OCI-LY3 (cell line): ENCODE data around the gene CCDC85B.

ENCODE experiments used
- H2AFZ ChIP-seq: fragments of 200-600, 300-600 bp; shearing (Covaris generic); 2 replicates; pipeline ENCODE4 v1.6.0; 2014; ENCODE audit warnings: antibody characterized with exemption, low read depth, low read length
- H3K27ac ChIP-seq: fragments of 200-600, 300-600 bp; sonication (generic); 2 replicates; pipeline ENCODE4 v1.5.1; 2014; ENCODE audit warnings: mild to moderate bottlenecking, low read length, moderate library complexity, mixed read lengths
- H3K27me3 ChIP-seq: fragments of 200-600, 300-600 bp; sonication (generic); 2 replicates; pipeline ENCODE4 v1.6.1; 2014; ENCODE audit warnings: low read depth, low read length, mixed read lengths
- H3K36me3 ChIP-seq: fragments of 200-600, 300-600 bp; sonication (generic); replicated peaks from 2 replicates; pipeline ENCODE3; 2014; ENCODE audit warnings: low read depth, low read length, mixed read lengths
- H3K4me1 ChIP-seq: fragments of 300-600, 200-600 bp; sonication (generic); 2 replicates; pipeline ENCODE4 v1.6.1; 2014; ENCODE audit warnings: low read length, mixed read lengths
- H3K4me2 ChIP-seq: fragments of 200-600, 300-600 bp; sonication (generic); 2 replicates; pipeline ENCODE4 v1.6.1; 2014; ENCODE audit warnings: low read length, mixed read lengths
- H3K4me3 ChIP-seq: fragments of 300-600, 200-600 bp; sonication (generic); 2 replicates; pipeline ENCODE4 v1.5.1; 2014; ENCODE audit warnings: antibody characterized with exemption, mild to moderate bottlenecking, low read length, moderate library complexity
- H3K79me2 ChIP-seq: fragments of 300-600, 200-600 bp; shearing (Covaris generic); 2 replicates; pipeline ENCODE4 v1.6.1; 2014; ENCODE audit warnings: mild to moderate bottlenecking, low read length, mixed read lengths
- H3K9ac ChIP-seq: fragments of 300-600, 200-600 bp; shearing (Covaris generic); 2 replicates; pipeline ENCODE4 v1.6.0; 2014; ENCODE audit warnings: mild to moderate bottlenecking, low read length, moderate library complexity
- H3K9me3 ChIP-seq: fragments of 200-600, 300-600 bp; shearing (Covaris generic); 2 replicates; pipeline ENCODE4 v1.6.1; 2014; ENCODE audit warnings: low read length, mixed read lengths; ENCODE audit not compliant: insufficient read depth
- H4K20me1 ChIP-seq: fragments of 200-600, 300-600 bp; sonication (generic); 2 replicates; pipeline ENCODE4 v1.6.1; 2016; ENCODE audit warnings: low read length, mixed read lengths; ENCODE audit not compliant: insufficient read depth
- CTCF ChIP-seq: fragments of 200-600, 300-600 bp; sonication (generic); IDR thresholded peaks from 2 replicates; pipeline ENCODE4 v1.5.1; 2014; ENCODE audit warnings: antibody characterized with exemption, low read length, low read depth
- EZH2phosphoT487 ChIP-seq: fragments of 200-600 bp; shearing (Covaris generic); IDR thresholded peaks from 2 replicates; pipeline ENCODE4 v1.6.1; 2018; ENCODE audit warnings: antibody characterized with exemption, mixed run types, low read depth

Gene CCDC85B

GRCh38 chr11:65937766-65938165 lies 47.3 kb downstream of the CCDC85B start:
- Histone ChIP-seq H2AFZ (no peak overlapping the region), H3K4me2 (no peak overlapping the region), H3K79me2 (no peaks in the 10 kb centered on the region), H3K36me3 (no peaks in the 10 kb centered on the region), H3K9me3 (no peaks in the 10 kb centered on the region), H4K20me1 (no peaks in the 10 kb centered on the region), H3K4me3 (no peak overlapping the region), H3K9ac (no peak overlapping the region), H3K27ac (no peak overlapping the region), H3K27me3 (no peaks in the 10 kb centered on the region), H3K4me1 (peaks cover 34% of the 10 kb centered on the region)
- TF ChIP-seq EZH2phosphoT487 (no peak), CTCF (no peak)
